ENCODE results near the gene HOXC9.

Gene HOXC9

GRCh38 chr12:53988541-53989226 lies 11.3 kb upstream of the HOXC9 start:
- no peak for DNase-seq (ENCODE audit: low spot score)

- no peak for DNase-seq (ENCODE audit: low spot score)
Measured at GRCh38 chr12:53989227-53990113, 10.5 kb upstream of the HOXC9 start.

GRCh38 chr12:53990311-53991076 lies 9.5 kb upstream of the HOXC9 start:
- no peak for DNase-seq (ENCODE audit: low spot score)

- DNase-seq (ENCODE audit: low spot score) = no peak
Measured at GRCh38 chr12:53991077-53991460, 8.9 kb upstream of the HOXC9 start.

- DNase-seq (ENCODE audit: low spot score) = no peak
Measured at GRCh38 chr12:53992377-53992889, 7.5 kb upstream of the HOXC9 start.

GRCh38 chr12:53993162-53994008 lies 6.6 kb upstream of the HOXC9 start:
- DNase-seq (ENCODE audit: low spot score) = no peak

- no peak for DNase-seq (ENCODE audit: low spot score)
Measured at GRCh38 chr12:53994009-53994263, 6.0 kb upstream of the HOXC9 start.

GRCh38 chr12:53994264-53995001 lies 5.5 kb upstream of the HOXC9 start:
- no peak for DNase-seq (ENCODE audit: low spot score)

GRCh38 chr12:53995002-53995377 lies 5.0 kb upstream of the HOXC9 start:
- DNase-seq (ENCODE audit: low spot score) = no peak

- no peak for DNase-seq (ENCODE audit: low spot score)
Measured at GRCh38 chr12:53995378-53996239, 4.4 kb upstream of the HOXC9 start.

- DNase-seq (ENCODE audit: low spot score) = no peak
Measured at GRCh38 chr12:53996240-53997203, 3.4 kb upstream of the HOXC9 start.

- no peak for DNase-seq (ENCODE audit: low spot score)
Measured at GRCh38 chr12:53997204-53998109, 2.5 kb upstream of the HOXC9 start.

GRCh38 chr12:53998110-53998899 lies 1.7 kb upstream of the HOXC9 start:
- DNase-seq (ENCODE audit: low spot score) = no peak

- DNase-seq (ENCODE audit: low spot score) = no peak
Measured at GRCh38 chr12:53998900-53999236, 1.1 kb upstream of the HOXC9 start.

- DNase-seq (ENCODE audit: low spot score) = peak; percentile 64
Measured at GRCh38 chr12:53999559-54000115, 324 bp upstream of the HOXC9 start.

GRCh38 chr12:54001283-54002187 lies 1.6 kb downstream of the HOXC9 start:
- no peak for DNase-seq (ENCODE audit: low spot score)

All from D341Med (cell line).